ENCODE results near the gene LTBP4.
"Not testable (repeated sequence)": the region's sequence is repeated elsewhere in the genome, so short reads cannot be mapped to it uniquely, and the experiment has no call there.

Gene LTBP4

GRCh38 chr19:40601134-40601974, at the start of gene LTBP4:
Gene LTBP4 (plus strand): TSS chr19:40601369. CDS start chr19:40601388, 19 bp downstream.
- peak; percentile 23 for DNase-seq

- no peak for DNase-seq
Observed at GRCh38 chr19:40552848-40553247, 48.3 kb upstream of the LTBP4 start.

GRCh38 chr19:40553885-40554857, 47.0 kb upstream of the LTBP4 start:
- DNase-seq, result no peak

GRCh38 chr19:40555978-40556689, 45.0 kb upstream of the LTBP4 start:
- no peak for DNase-seq

- DNase-seq, result no peak
Observed at GRCh38 chr19:40556953-40557530, 44.1 kb upstream of the LTBP4 start.

- DNase-seq, result no peak
Observed at GRCh38 chr19:40559394-40559793, 41.8 kb upstream of the LTBP4 start.

- no peak for DNase-seq
Observed at GRCh38 chr19:40560092-40560507, 41.1 kb upstream of the LTBP4 start.

GRCh38 chr19:40561947-40562346, 39.2 kb upstream of the LTBP4 start:
- no peak for DNase-seq

- not testable (repeated sequence) for DNase-seq
Observed at GRCh38 chr19:40564535-40564934, 36.6 kb upstream of the LTBP4 start.

- no peak for DNase-seq
Observed at GRCh38 chr19:40565355-40565754, 35.8 kb upstream of the LTBP4 start.

- no peak for DNase-seq
Observed at GRCh38 chr19:40565910-40566495, 35.2 kb upstream of the LTBP4 start.

GRCh38 chr19:40567040-40567749, 34.0 kb upstream of the LTBP4 start:
- DNase-seq, result peak; percentile 59

- no peak for DNase-seq
Observed at GRCh38 chr19:40567750-40568494, 33.2 kb upstream of the LTBP4 start.

- peak; percentile 95 for DNase-seq
Observed at GRCh38 chr19:40570313-40571004, 30.7 kb upstream of the LTBP4 start.

GRCh38 chr19:40571005-40571318, 30.2 kb upstream of the LTBP4 start:
- no peak for DNase-seq

GRCh38 chr19:40571831-40572495, 29.2 kb upstream of the LTBP4 start:
- DNase-seq, result no peak

GRCh38 chr19:40575326-40575725, 25.8 kb upstream of the LTBP4 start:
- DNase-seq, result no peak

GRCh38 chr19:40576151-40576584, 25.0 kb upstream of the LTBP4 start:
- DNase-seq, result peak; percentile 47
